ENCODE results near the gene CNN3.

The CNN3 gene

DNA sequence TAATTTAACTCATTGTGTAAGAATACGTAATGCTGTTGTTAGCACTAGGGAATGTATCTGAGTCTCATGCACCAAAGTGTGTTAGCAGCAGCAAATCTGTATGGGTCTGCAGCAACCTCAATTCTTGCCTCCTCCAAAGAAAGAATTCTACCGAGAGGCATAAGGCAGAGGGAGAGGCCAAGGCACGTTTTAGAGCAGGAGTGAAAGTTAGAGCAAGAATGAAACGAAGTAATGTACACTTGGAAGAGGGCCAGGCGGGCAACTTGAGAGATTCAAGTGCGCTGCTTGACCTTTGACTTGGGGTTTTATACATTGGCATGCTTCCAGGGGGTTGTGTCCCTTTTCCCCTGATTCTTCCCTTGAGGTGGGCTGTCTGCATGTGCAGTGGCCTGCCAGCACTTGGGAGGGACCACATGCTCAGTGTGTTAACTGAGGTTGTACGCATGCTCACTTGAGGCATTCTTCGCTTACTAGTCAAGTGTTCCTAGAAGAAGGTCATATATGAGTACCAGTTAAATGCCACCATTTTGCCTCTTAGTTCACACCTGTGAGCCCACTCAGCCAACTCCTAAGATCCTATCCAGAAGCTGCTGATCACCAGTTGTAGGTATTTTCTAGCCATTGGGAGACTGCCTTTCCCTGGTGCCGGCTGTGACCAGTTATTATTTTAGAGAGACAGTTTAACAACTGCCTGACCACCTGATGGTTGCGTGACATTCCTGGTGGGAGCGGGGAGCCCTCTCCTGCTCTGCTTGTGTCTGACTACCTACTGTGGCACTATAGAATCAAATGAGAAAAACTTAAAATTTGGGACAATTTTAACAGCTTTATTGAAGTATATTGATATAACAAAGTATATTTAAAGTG is 2.7 kb upstream of the CNN3 start (continued):
- TF ChIP-seq, protein P1, sequence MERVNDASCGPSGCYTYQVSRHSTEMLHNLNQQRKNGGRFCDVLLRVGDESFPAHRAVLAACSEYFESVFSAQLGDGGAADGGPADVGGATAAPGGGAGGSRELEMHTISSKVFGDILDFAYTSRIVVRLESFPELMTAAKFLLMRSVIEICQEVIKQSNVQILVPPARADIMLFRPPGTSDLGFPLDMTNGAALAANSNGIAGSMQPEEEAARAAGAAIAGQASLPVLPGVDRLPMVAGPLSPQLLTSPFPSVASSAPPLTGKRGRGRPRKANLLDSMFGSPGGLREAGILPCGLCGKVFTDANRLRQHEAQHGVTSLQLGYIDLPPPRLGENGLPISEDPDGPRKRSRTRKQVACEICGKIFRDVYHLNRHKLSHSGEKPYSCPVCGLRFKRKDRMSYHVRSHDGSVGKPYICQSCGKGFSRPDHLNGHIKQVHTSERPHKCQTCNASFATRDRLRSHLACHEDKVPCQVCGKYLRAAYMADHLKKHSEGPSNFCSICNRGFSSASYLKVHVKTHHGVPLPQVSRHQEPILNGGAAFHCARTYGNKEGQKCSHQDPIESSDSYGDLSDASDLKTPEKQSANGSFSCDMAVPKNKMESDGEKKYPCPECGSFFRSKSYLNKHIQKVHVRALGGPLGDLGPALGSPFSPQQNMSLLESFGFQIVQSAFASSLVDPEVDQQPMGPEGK (tag by site-specific recombination; IDR thresholded peaks at IDR 0.05), result no peak
- TF ChIP-seq, protein P2, sequence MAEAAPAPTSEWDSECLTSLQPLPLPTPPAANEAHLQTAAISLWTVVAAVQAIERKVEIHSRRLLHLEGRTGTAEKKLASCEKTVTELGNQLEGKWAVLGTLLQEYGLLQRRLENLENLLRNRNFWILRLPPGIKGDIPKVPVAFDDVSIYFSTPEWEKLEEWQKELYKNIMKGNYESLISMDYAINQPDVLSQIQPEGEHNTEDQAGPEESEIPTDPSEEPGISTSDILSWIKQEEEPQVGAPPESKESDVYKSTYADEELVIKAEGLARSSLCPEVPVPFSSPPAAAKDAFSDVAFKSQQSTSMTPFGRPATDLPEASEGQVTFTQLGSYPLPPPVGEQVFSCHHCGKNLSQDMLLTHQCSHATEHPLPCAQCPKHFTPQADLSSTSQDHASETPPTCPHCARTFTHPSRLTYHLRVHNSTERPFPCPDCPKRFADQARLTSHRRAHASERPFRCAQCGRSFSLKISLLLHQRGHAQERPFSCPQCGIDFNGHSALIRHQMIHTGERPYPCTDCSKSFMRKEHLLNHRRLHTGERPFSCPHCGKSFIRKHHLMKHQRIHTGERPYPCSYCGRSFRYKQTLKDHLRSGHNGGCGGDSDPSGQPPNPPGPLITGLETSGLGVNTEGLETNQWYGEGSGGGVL (tag by site-specific recombination; IDR thresholded peaks at IDR 0.05), result no peak
- TF ChIP-seq, protein P3, sequence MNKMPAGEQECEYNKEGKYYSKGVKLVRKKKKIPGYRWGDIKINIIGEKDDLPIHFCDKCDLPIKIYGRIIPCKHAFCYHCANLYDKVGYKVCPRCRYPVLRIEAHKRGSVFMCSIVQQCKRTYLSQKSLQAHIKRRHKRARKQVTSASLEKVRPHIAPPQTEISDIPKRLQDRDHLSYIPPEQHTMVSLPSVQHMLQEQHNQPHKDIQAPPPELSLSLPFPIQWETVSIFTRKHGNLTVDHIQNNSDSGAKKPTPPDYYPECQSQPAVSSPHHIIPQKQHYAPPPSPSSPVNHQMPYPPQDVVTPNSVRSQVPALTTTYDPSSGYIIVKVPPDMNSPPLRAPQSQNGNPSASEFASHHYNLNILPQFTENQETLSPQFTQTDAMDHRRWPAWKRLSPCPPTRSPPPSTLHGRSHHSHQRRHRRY (tag by site-specific recombination; IDR thresholded peaks at IDR 0.05), result no peak
- TF ChIP-seq OSR2 (tag by site-specific recombination; IDR thresholded peaks at IDR 0.05), result no peak
- no peak for TF ChIP-seq ZNF777 (tag by site-specific recombination; IDR thresholded peaks at IDR 0.05; ENCODE audit: borderline replicate concordance)
- peak; percentile 23; the same call in 1 of the 2 replicates for TF ChIP-seq ZNF366 (tag by site-specific recombination; conservative IDR thresholded peaks at IDR 0.05)
- TF ChIP-seq, protein P4, sequence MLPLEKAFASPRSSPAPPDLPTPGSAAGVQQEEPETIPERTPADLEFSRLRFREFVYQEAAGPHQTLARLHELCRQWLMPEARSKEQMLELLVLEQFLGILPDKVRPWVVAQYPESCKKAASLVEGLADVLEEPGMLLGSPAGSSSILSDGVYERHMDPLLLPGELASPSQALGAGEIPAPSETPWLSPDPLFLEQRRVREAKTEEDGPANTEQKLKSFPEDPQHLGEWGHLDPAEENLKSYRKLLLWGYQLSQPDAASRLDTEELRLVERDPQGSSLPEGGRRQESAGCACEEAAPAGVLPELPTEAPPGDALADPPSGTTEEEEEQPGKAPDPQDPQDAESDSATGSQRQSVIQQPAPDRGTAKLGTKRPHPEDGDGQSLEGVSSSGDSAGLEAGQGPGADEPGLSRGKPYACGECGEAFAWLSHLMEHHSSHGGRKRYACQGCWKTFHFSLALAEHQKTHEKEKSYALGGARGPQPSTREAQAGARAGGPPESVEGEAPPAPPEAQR (tag by site-specific recombination; IDR thresholded peaks at IDR 0.05), result no peak
- no peak for TF ChIP-seq ZNF747 (tag by site-specific recombination; IDR thresholded peaks at IDR 0.05)
- TF ChIP-seq ZNF621 (tag by site-specific recombination; IDR thresholded peaks at IDR 0.05), result no peak
- no peak for TF ChIP-seq OVOL3 (tag by site-specific recombination; IDR thresholded peaks at IDR 0.05)
- TF ChIP-seq ZBTB7A (tag by site-specific recombination; IDR thresholded peaks at IDR 0.05; ENCODE audit: low read depth), result no peak
- no peak for TF ChIP-seq ZNF221 (tag by site-specific recombination; IDR thresholded peaks at IDR 0.05; ENCODE audit: borderline replicate concordance)
- TF ChIP-seq, protein P5, sequence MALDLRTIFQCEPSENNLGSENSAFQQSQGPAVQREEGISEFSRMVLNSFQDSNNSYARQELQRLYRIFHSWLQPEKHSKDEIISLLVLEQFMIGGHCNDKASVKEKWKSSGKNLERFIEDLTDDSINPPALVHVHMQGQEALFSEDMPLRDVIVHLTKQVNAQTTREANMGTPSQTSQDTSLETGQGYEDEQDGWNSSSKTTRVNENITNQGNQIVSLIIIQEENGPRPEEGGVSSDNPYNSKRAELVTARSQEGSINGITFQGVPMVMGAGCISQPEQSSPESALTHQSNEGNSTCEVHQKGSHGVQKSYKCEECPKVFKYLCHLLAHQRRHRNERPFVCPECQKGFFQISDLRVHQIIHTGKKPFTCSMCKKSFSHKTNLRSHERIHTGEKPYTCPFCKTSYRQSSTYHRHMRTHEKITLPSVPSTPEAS (tag by site-specific recombination; IDR thresholded peaks at IDR 0.05), result no peak
- TF ChIP-seq ZSCAN16 (tag by site-specific recombination; IDR thresholded peaks at IDR 0.05), result no peak
- TF ChIP-seq, protein P6, sequence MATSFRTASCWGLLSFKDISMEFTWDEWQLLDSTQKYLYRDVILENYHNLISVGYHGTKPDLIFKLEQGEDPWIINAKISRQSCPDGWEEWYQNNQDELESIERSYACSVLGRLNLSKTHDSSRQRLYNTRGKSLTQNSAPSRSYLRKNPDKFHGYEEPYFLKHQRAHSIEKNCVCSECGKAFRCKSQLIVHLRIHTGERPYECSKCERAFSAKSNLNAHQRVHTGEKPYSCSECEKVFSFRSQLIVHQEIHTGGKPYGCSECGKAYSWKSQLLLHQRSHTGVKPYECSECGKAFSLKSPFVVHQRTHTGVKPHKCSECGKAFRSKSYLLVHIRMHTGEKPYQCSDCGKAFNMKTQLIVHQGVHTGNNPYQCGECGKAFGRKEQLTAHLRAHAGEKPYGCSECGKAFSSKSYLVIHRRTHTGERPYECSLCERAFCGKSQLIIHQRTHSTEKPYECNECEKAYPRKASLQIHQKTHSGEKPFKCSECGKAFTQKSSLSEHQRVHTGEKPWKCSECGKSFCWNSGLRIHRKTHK (tag by site-specific recombination; IDR thresholded peaks at IDR 0.05), result no peak
- no peak for TF ChIP-seq ZNF548 (tag by site-specific recombination; IDR thresholded peaks at IDR 0.05)
- TF ChIP-seq BCL11A (tag by site-specific recombination; IDR thresholded peaks at IDR 0.05; ENCODE audit: low read depth), result no peak
- TF ChIP-seq ZNF660 (tag by site-specific recombination; IDR thresholded peaks at IDR 0.05), result 0 out of 2 replicates have a peak, but pooled peaks have one; percentile 8
- 0 out of 2 replicates have a peak, but pooled peaks have one; percentile 32 for TF ChIP-seq MZF1 (tag by site-specific recombination; IDR thresholded peaks at IDR 0.05; ENCODE audit: borderline replicate concordance)
- no peak for TF ChIP-seq TRIM28 (IDR thresholded peaks at IDR 0.05; ENCODE audit: borderline replicate concordance, low read length)
- no peak for TF ChIP-seq CTCF (tag by site-specific recombination; IDR thresholded peaks at IDR 0.05)
- TF ChIP-seq, protein P7, sequence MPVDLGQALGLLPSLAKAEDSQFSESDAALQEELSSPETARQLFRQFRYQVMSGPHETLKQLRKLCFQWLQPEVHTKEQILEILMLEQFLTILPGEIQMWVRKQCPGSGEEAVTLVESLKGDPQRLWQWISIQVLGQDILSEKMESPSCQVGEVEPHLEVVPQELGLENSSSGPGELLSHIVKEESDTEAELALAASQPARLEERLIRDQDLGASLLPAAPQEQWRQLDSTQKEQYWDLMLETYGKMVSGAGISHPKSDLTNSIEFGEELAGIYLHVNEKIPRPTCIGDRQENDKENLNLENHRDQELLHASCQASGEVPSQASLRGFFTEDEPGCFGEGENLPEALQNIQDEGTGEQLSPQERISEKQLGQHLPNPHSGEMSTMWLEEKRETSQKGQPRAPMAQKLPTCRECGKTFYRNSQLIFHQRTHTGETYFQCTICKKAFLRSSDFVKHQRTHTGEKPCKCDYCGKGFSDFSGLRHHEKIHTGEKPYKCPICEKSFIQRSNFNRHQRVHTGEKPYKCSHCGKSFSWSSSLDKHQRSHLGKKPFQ (tag by site-specific recombination; IDR thresholded peaks at IDR 0.05), result peak; percentile 59
- no peak for TF ChIP-seq ZSCAN23 (tag by site-specific recombination; IDR thresholded peaks at IDR 0.05)
- no peak for TF ChIP-seq ZNF423 (tag by site-specific recombination; IDR thresholded peaks at IDR 0.05)
- no peak for TF ChIP-seq ZNF175 (tag by site-specific recombination; IDR thresholded peaks at IDR 0.05)
- no peak for TF ChIP-seq PRDM1 (tag by site-specific recombination; IDR thresholded peaks at IDR 0.05)
- TF ChIP-seq ZNF677 (tag by site-specific recombination; IDR thresholded peaks at IDR 0.05), result no peak

Data from HEK293 (cell line).